Retinal pigment epithelial cell (primary cell): Measurements from ENCODE around the gene IL9.
A peak's percentile ranks its signal among the peaks of the same experiment; 100 is the strongest.

Experiments
- DNase-seq: peaks from one replicate; pipeline ENCODE4 v3.0.0-alpha.2; 2010; ENCODE audit warnings: low read depth
- H3K4me3 ChIP-seq: 2 replicates; pipeline ENCODE4 v1.5.1; 2011; ENCODE audit warnings: mild to moderate bottlenecking, low read length, control low read depth, moderate library complexity
- CTCF ChIP-seq: conservative IDR thresholded peaks from 2 replicates; pipeline ENCODE4 v1.5.1; 2011; ENCODE audit warnings: low read depth, low read length, control low read depth, inconsistent platforms

IL9 gene

DNA sequence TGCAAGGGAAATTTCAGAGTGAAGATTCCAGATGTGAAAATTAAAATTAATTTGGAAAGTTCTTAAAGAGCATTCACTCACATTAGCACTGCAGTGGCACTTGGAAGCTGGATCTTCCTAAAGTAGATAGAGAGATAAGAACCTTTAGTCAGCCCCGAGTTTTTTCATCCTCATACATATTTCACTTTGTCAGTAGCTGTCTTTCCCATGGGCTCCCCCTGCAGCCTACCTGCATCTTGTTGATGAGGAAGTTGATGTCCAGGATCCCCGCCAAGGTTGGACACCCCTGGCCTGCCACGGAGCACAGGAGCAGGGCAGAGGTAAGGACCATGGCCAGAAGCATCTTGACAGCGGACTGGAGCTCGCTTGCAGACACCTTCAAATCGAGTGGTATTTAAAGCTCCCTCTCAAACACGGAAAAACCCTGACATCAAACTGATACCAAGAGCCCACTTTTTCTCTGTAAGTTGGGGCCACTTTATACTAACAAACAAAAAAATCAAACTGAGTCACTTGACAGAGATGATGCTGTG lies at the start of gene IL9:
TSS of gene IL9 (minus strand) at position 368 of the 533 bp plus-strand sequence. CDS start at position 343, 25 bp downstream.
- no peak for TF ChIP-seq CTCF
- no peak within 1 kb of the TSS for H3K4me3 ChIP-seq

GRCh38 chr5:135944967-135945560 lies 49.4 kb upstream of the IL9 start:
- H3K4me3 ChIP-seq: no peak overlapping the region
- DNase-seq: peak; percentile 41
- peak; percentile 74 for TF ChIP-seq CTCF

More for the DNA sequence above, at the start of gene IL9:
- DNase-seq: no peak

DNA sequence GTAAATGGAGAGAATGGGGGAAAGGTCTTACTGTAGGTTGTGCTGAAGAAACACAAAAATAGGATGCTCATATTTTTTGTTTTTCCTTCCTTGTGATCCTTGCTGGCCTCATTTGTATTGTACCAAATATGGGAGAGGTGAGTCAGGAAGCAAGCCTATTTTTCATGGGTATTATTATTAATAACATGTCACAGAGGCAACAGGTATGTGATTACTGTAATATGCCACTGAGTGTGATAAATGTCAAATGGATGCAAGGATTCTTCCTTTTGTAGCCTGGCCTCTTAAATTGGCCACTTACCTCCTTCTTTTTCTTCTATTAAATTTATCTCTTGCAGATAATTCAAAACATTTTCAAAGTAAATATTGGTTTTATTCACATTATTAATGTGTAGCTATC lies 48.9 kb upstream of the IL9 start:
- no peak for DNase-seq
- no peak for TF ChIP-seq CTCF
- H3K4me3 ChIP-seq: no peak overlapping the region

GRCh38 chr5:135942202-135942771 lies 46.6 kb upstream of the IL9 start:
- no peak overlapping the region for H3K4me3 ChIP-seq

DNA sequence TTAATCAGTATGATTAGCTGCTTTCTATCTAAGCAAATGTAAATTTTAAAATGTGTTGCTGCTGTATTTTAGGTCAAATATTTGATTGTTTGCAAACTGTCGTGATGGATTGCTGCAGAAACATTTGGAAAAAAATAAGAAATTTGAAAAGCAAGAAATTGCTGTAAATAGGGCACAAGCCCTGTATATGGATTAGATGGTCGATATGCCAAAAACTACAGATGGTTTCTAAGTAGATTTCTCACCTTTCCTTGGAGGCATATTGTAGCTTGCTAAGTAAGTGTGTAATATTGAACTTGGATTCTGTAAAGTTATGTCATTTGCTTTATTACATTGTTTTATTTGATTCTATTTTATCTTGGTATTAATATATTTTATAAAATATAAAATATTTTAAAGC lies 46.1 kb upstream of the IL9 start:
- H3K4me3 ChIP-seq: no peak overlapping the region
- DNase-seq: no peak
- no peak for TF ChIP-seq CTCF

More at GRCh38 chr5:135942202-135942771, 46.6 kb upstream of the IL9 start:
- DNase-seq: no peak
- TF ChIP-seq CTCF: no peak

GRCh38 chr5:135937245-135937911 lies 41.7 kb upstream of the IL9 start:
- TF ChIP-seq CTCF: no peak
- DNase-seq: no peak
- no peak overlapping the region for H3K4me3 ChIP-seq
